H1 (cell line): ENCODE data around the gene UBIAD1. TPM values are rescaled to one million over a fixed set of nuclear protein-coding genes. Genes with fewer than 3 reads are reported as not detected.

ENCODE experiments used
- TEAD4 ChIP-seq: IDR thresholded peaks from 2 replicates; pipeline ENCODE4 v1.6.1; 2012; ENCODE audit warnings: low read depth, low read length, inconsistent platforms, mixed read lengths
- polyA plus RNA-seq, 7 experiments: library from polyadenylated mRNA; depleted of rRNA in 3 of 7; stranded (reverse) in 5 of 7; unstranded in 2 of 7; fragments of >200 nt in 5 of 7; fragments of 200-250 nt in 2 of 7; gene quantifications; 1 replicate in 5 of 7; 2 replicates in 1 of 7; 4 replicates in 1 of 7; pipeline versions ENCODE4 v1.2.1 to v1.2.3, GENCODE V29; 2011 to 2013; ENCODE audit warnings: missing spikeins in 2 of 7, mixed read lengths in 2 of 7
- total RNA-seq: library from RNA; stranded (reverse); fragmentation: NEBNext Ultra II Directional; extraction: Animal tissue kit (Norgen Biotek cat#: 25700); gene quantifications from 2 replicates; pipeline ENCODE4 v1.2.1, GENCODE V29; 2021
- TF ChIP-seq, protein P1 (sequence below): fragments of 300-600 bp; sonication (generic); IDR thresholded peaks from 2 replicates; pipeline ENCODE4 v1.7.1; 2012; ENCODE audit warnings: low read length, moderate library complexity, mild to moderate bottlenecking, inconsistent platforms; ENCODE audit not compliant: insufficient replicate concordance

UBIAD1 gene
- total and polyA plus RNA-seq, 2 of the 8 experiments (the other 6 are each of a cell fraction or from before 2014, with no cell fraction given) = 23.4 to 26.6 TPM

DNA sequence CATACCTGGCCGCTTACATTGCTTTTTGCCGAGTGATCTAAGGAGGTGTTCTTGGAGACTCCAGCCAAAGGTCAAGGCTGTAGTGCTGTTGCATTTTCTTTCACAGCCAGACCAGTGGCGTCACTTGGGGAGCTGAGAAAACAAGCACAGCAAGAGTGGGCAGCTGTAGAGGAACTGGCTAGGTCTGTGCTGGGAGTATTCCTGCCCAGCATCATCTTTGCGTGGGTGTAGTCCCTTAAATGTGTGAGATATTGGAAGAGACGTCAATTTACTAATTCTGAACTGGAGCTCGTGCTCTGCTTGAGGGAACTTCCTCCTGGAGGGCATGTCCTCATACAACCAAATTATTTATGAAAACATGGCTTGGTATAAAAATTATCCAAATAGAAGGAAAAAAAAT is 10.2 kb downstream of the UBIAD1 start (continued):
- TF ChIP-seq, protein P1, sequence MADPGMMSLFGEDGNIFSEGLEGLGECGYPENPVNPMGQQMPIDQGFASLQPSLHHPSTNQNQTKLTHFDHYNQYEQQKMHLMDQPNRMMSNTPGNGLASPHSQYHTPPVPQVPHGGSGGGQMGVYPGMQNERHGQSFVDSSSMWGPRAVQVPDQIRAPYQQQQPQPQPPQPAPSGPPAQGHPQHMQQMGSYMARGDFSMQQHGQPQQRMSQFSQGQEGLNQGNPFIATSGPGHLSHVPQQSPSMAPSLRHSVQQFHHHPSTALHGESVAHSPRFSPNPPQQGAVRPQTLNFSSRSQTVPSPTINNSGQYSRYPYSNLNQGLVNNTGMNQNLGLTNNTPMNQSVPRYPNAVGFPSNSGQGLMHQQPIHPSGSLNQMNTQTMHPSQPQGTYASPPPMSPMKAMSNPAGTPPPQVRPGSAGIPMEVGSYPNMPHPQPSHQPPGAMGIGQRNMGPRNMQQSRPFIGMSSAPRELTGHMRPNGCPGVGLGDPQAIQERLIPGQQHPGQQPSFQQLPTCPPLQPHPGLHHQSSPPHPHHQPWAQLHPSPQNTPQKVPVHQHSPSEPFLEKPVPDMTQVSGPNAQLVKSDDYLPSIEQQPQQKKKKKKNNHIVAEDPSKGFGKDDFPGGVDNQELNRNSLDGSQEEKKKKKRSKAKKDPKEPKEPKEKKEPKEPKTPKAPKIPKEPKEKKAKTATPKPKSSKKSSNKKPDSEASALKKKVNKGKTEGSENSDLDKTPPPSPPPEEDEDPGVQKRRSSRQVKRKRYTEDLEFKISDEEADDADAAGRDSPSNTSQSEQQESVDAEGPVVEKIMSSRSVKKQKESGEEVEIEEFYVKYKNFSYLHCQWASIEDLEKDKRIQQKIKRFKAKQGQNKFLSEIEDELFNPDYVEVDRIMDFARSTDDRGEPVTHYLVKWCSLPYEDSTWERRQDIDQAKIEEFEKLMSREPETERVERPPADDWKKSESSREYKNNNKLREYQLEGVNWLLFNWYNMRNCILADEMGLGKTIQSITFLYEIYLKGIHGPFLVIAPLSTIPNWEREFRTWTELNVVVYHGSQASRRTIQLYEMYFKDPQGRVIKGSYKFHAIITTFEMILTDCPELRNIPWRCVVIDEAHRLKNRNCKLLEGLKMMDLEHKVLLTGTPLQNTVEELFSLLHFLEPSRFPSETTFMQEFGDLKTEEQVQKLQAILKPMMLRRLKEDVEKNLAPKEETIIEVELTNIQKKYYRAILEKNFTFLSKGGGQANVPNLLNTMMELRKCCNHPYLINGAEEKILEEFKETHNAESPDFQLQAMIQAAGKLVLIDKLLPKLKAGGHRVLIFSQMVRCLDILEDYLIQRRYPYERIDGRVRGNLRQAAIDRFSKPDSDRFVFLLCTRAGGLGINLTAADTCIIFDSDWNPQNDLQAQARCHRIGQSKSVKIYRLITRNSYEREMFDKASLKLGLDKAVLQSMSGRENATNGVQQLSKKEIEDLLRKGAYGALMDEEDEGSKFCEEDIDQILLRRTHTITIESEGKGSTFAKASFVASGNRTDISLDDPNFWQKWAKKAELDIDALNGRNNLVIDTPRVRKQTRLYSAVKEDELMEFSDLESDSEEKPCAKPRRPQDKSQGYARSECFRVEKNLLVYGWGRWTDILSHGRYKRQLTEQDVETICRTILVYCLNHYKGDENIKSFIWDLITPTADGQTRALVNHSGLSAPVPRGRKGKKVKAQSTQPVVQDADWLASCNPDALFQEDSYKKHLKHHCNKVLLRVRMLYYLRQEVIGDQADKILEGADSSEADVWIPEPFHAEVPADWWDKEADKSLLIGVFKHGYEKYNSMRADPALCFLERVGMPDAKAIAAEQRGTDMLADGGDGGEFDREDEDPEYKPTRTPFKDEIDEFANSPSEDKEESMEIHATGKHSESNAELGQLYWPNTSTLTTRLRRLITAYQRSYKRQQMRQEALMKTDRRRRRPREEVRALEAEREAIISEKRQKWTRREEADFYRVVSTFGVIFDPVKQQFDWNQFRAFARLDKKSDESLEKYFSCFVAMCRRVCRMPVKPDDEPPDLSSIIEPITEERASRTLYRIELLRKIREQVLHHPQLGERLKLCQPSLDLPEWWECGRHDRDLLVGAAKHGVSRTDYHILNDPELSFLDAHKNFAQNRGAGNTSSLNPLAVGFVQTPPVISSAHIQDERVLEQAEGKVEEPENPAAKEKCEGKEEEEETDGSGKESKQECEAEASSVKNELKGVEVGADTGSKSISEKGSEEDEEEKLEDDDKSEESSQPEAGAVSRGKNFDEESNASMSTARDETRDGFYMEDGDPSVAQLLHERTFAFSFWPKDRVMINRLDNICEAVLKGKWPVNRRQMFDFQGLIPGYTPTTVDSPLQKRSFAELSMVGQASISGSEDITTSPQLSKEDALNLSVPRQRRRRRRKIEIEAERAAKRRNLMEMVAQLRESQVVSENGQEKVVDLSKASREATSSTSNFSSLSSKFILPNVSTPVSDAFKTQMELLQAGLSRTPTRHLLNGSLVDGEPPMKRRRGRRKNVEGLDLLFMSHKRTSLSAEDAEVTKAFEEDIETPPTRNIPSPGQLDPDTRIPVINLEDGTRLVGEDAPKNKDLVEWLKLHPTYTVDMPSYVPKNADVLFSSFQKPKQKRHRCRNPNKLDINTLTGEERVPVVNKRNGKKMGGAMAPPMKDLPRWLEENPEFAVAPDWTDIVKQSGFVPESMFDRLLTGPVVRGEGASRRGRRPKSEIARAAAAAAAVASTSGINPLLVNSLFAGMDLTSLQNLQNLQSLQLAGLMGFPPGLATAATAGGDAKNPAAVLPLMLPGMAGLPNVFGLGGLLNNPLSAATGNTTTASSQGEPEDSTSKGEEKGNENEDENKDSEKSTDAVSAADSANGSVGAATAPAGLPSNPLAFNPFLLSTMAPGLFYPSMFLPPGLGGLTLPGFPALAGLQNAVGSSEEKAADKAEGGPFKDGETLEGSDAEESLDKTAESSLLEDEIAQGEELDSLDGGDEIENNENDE = no peak
- TF ChIP-seq TEAD4 = no peak
